NCI-H2196 treated with DMSO at 0.1 percent for 48 hours (cell line): Measurements from ENCODE around the gene ADD1.
"Not testable (repeated sequence)": the region's sequence is repeated elsewhere in the genome, so short reads cannot be mapped to it uniquely, and the experiment has no call there.

Experiments used
- DNase-seq: peaks from one replicate; lab custom pipeline; 2025; ENCODE audit not compliant: unreplicated experiment; lab: John Stamatoyannopoulos, UW

Gene ADD1

DNA sequence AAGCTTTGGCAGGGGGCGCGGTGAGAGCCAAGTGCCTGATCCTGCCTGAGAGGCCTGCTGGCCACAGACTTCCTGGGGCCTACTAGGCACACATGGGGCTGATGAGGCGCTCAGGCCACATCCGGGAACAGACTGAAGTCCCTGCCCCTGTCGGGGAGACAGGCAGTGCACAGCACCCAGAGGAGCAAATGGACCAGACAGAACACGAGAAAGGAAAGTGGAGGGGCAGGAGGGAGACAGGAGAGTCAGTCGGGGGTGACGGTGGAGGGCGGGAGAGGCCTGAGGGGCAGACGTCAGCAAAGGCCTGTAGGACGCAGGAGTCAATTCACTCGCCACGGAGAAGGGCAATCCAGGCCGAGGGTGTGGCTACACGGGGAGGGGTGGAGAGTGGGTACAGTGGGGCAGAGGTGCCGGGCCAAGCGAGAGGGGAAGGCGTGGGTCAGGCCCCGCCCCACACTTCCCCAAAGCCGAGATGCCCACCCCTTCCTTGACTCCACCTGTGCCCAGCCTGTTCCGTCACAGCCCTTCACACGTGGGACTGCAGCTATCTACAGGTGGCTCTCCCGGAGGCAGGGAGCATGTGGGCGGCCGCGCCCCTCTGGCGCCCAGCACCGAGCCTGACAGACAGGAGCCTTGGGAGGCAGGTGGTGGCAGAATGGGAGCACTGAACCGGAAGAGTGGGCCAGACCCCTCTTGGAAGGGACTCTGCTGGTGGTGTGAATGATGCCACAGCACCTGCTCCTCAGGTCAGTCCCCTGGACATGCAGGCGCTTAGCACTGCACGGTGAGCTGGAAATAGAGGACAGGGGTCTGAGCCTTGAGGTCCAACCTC is 99.1 kb downstream of the ADD1 start:
- DNase-seq = no peak

DNA sequence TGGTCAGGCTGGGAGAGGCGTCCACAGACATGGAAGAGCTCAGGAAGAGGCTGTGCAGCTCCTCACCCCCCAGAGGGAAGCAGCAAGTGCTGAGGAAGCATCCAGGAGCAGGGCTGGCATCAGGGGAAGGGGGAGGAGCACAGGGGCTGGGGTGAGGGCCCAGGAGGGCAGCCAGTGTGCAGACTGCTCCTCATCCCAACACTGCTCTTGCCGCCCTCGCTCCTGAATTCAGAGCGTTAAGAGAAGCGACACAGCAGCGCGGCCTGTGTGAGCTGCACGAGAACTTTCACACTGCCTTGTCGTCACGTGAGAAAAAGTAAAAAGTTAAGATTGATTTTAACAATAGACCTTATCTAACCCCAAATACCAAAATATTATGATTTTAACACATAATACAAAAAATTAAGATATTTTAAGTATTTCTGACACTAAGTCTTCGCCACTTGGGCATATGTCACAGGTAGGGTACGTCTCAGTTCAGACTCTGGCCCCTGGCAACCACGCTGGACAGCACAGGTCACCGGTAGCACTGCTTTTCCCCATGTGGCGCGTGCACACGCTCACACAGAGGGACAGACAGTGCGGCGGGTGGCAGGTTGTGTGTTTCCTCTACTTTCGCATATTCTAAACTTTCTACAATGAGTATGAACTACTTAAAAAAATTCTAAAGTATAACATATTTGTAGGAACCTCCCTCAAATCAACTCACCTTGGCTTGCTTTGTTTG is 99.9 kb downstream of the ADD1 start:
- DNase-seq = no peak

DNA sequence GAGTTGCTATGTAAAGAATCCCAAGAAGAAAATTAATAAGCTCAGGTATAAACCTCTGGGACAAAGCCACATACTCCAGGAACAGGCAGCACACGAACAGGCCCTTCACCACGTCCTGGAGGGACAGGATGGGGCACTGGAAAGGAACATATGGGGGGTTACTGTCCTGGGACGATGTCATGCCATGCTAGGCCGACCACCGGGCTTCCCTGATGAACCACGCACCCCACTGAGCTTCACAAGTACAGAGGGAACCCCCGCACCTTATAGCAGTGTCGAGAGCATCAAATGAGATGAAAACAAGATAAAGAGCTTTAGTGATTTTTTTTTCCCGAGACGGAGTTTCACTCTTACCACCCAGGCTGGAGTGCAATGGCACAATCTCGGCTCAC is 100.4 kb downstream of the ADD1 start:
- DNase-seq = no peak

DNA sequence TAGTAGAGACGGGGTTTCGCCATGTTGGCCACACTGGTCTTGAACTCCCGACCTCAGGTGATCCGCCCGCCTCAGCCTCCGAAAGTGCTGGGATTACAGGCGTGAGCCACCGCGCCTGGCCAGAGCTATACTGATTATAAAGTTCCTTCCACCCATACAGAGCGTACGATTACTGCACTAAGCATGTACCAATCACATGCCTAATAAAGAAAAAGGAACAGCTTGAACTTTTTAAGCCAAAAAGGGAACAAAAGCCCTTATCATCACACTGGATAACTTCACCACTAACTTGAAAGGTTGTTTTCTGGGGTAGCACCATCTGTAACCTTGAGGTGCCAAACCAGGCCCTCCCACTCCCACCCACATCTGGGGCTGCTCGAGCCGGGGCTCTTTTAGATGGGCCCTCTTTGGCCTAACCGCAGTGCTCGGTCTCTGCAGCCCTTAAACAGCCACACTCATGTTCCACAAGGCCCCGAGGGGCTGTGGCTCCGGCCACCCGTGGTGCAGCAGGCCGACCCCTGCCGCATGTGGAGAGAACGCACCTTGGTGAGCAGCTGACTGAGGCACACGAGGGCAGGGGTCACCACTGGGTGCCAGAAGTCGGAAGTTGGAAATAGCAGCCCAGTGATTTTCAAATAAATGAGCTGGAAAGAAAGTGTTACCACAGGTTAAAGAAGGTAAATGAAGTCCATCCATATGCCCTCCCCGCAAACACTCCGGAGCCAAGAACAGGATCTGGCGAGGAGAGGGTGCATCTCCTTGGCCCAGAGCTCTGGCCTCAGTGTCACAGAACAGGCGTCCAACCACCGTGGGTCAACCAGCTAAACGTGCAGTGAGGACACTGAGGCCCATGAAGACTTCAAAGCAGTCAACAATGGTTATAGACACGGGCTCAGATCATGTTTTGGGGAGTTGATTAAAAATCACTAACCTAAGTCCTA is 101.2 kb downstream of the ADD1 start:
- DNase-seq = no peak

GRCh38 chr4:2945619-2946604 is 102.3 kb downstream of the ADD1 start:
- not testable (repeated sequence) for DNase-seq

DNA sequence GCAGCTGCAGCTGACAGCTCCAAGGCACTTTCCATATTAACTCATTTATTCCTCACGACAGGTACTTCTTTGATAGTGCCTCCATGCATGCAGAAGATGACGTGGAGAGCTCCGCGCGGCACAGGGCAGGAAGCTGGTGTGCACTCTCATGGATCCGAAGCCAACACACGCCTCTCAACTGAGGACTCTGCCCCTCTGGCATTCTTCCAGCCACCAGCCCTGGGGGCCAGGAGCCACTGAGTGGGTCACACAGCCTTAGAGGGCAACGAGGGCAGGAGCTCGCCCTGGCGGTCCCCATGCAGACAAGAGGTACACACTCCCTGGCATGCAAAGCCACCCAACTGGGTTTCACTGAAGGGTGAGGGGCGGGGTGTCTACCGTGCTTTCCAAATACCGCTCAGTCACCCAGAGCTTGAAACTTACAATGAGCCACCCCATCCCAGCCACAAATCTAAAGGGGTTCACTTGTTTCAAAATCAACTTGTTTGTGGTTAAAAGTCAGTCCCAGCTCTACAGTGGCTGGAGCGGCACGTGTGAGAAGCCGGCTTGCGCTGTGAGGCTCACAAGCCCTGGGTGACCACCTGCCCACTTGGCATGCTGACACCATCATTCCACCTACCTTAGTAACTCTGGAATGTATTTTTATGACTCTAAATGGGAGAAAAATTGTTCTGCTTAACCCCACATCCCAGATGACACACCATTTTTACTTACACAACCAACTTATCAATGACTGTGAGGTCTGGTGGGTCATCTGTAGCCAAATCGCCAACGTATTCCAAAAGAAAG is 103.4 kb downstream of the ADD1 start:
- no peak for DNase-seq

- DNase-seq = no peak
Measured at GRCh38 chr4:2947926-2948325, 104.3 kb downstream of the ADD1 start.

DNA sequence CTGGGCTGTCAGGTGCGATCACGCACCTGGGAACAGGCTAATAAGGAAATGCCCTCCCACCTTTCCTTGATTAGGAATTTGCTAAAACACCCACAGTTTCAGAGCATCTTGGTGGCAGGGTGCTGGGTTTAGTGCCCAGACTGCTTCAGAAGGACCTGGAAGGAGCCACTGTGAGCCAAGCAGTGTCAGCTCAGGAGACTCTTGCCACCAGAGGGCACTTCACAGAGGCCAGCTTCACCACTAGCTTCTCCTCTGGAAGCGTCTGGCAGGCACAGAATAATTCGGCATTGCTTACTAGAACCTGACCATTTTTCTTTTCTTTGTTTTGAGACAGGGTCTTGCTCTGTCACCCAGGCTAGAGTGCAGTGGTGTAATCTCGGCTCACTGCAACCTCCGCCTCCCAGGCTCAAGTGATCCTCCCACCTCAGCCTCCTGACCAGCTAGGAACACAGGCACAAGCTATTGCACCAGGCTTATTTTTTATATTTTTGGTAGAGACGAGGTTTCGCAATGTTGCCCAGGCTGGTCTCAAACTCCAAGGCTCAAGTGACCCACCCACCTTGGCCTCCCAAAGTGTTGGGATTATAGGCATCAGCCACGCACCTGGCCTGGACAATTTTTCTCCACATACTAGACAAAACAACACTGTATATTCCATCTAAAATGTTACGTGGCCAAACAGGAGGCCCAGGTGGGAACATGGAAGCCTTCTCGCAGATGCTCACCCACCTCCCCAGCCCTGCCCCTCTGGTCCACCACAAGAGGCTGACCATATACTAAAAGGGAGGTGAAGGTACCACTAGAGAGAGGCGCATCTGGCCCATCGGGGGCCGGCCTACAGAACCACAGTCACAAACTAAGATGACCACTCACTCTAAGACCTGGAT is 105.5 kb downstream of the ADD1 start:
- no peak for DNase-seq

DNA sequence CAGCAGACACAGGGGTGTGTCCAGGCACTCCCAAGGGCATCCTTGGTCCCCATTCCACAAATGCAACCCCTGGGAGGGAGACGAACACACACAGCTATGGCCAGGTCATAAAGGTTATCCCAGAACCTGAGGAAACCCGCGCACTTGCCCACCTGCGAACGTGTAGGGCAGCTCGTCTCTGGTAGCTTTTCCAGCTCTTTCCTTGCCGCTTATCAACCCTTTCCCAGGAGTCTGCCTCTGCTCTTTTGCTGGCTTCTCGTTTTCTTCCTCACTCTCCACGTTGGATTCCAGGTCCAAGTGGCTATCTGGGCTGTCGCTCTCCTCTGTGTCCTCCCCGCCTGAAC is 106.1 kb downstream of the ADD1 start:
- no peak for DNase-seq

DNA sequence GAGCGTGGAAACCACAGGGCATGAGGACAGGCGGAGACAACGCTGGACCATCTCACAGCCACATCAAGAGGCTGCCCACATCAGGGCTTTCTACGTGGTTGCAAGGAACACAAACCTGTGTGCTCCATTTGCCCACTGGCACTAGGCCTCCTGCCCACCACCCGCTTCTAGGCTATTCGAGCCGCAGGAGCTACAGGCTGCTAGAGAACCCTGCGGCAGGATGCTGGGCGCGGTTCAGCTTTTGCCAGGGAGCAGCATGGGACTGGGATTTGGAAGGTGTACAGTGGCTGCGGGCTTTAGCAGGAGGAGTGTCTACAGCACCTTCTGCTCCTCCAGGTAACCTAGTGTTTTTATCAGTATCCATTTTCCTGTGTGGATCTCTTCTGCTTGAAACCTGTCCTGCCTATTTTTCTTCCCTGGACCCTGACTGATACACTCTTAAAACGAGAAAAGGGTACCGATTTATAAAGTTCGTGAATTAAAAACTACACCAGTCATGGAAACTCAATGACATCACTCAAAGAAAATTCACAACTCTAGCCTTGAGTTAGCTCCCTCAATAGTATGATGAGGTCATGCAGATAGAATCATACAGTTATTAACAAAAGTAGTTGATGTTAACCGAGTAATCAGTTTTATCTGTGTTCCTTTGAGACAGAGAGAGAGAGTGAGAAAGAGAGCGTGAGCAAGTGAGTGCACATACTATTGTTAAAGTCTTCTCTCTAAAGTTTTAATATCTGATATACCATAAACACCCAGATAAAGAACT is 106.8 kb downstream of the ADD1 start:
- no peak for DNase-seq

DNA sequence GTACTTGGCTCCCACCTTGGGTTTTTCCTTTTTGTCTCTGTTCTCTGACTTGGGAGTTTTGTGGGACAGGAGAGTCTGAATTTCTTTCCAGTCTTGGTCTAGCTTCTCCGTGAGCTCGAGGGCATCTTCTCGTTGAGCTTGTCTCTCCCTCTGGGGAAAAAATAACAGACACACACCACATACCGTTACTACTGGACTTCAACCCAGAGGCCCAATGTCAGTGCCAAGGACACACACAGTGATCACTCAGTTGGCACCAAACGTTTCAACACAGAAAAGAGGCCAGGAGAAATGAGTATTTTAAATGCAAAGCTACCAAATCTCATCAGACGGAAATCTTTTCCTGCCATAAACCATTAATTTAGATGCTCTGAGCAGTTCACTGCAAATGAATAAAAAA is 109.9 kb downstream of the ADD1 start:
- DNase-seq = no peak

DNA sequence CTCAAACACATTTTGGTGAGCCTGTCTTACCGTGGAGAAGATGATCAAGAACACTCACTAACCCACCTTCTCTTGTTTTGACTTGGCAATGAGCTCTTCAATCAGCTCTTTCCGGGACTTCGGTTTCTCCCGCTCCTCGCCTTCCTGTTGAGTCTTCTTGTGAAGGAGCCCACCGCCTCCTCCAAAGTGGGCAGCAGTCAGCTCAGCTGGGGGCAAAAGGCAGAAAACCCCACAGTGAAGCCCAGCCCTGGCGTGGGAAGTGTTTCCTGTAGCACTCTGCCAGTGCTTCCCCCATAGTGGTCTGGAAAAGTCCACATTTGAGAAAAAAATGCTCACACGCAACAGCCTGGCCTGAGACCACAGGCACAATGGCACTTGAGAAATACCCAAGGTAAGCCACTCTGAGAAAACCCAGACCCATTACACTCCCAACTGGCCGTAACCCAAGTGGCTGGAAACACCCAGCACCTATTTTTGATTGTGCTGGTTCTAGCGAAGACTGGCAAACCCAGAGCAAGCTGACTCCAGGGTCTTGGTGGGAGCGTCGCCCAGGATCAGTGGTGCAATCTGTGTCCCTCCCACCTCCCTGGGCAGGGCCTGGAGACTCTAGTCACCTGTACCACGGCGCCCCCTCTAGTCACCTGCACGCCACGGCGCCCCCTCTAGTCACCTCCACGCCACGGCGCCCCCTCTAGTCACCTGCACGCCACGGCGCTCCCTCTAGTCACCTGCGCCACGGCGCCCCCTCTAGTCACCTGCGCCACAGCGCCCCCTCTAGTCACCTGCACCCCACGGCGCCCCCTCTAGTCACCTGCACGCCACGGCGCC is 110.9 kb downstream of the ADD1 start:
- no peak for DNase-seq

DNA sequence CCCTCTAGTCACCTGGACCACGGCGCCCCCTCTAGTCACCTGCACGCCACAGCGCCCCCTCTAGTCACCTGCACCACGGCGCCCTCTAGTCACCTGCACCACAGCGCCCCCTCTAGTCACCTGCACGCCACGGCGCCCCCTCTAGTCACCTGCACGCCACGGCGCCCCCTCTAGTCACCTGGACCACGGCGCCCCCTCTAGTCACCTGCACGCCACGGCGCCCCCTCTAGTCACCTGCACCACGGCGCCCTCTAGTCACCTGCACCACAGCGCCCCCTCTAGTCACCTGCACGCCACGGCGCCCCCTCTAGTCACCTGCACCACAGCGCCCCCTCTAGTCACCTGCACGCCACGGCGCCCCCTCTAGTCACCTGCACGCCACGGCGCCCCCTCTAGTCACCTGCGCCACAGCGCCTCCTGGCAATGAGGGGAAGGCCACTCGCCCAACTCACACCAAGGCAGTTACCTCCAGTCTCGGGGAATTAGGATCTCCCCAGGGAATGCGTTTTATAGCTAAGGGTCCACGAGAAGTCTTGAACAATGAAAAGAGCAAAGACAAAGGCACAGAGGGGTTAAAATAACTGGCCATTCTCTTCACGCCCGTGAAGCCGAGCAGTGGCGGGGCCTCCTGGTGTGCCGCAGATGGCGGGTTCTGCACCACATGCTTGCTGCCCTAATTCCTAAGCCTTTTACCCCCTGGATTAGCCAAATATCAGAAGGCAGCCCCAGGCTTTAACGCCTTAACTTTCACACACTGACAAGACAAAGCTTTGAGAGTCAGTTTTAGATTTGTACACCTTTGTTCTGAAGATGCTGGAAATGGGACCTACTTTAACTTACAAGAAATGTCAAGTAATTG is 111.8 kb downstream of the ADD1 start:
- not testable (repeated sequence) for DNase-seq

DNA sequence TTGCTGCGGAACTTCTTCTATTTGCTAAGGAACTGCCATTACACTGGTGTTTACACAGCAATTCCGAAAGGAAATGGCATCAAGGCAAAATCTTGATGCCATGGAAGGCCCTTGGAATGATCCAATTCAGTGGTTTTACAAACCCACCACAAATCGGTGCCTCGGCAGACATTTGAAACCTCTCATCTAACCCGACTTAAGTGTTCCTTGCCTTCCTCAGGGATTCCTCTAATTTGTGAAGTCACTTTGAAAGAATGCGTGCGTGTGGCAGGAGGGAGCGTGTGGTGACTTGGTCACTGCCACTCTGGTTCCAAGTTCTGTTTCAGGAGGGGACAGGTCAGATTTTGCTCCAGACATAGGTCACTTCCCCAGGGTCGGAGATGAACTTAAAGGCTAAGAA is 114.8 kb downstream of the ADD1 start:
- DNase-seq = no peak

DNA sequence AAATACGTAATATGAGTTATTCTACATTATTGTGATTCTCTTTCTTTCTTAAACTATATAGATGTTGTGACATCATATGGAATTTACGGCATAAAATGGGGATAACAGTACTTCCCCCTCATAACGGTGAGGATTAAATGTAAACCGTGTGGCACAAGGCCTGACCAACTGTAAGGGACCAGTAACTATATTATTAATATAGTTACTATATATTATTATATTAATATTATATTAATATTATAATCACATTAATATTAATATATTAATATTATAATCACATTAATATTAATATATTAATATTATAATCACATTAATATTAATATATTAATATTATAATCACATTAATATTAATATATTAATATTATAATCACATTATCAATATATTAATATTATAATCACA is 116.8 kb downstream of the ADD1 start:
- not testable (repeated sequence) for DNase-seq

DNA sequence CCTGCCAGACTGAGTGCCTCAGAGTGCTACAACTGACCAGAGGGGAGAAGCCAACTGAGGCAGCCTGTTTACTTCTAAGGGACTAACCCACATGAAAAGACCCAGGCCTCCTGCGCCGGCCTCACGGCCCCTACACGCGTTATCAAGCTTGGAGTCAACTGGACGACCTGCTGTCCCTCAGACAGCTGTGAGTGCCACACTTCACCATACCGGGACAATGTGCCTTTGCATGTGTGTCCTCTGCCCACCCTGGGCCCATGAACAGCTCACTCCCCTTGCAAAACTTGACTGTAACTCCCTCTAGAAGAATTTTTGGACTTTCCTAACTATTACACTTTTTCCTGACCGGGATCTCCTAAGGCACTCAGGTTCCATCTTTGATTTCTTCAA is 117.8 kb downstream of the ADD1 start:
- no peak for DNase-seq
